ENCODE data around the gene PAPOLG. TPM values are rescaled to one million over a fixed set of nuclear protein-coding genes. Genes with fewer than 3 reads are reported as not detected.
"Not testable (repeated sequence)": the region's sequence is repeated elsewhere in the genome, so short reads cannot be mapped to it uniquely, and the experiment has no call there.

The PAPOLG gene
- total RNA-seq, 1 experiment from 2014 or later: 12.5 TPM

- no peak for DNase-seq (ENCODE audit: low read depth)
These were observed 65.7 kb downstream of the PAPOLG start for GRCh38 chr2:60821587-60822302.

DNA sequence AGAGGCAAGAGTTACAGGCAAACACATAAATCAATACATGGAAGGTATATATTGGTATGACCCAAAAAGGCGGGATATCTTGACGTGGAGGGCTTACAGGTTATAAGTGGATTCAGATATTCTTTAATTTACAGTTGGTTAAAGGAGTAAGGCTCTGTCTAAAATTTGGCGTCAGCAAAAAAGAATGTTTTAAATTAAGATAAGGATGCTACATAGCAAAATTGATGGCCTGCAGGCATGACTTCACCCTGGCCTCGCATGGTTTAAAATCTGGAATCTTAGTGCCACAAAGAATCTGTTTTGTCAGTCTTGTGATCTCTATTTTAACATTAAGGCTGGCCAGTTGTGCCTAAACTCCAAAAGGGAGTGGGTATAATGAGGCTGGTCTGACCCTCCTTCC lies 66.9 kb downstream of the PAPOLG start:
- no peak for DNase-seq (ENCODE audit: low read depth)

DNA sequence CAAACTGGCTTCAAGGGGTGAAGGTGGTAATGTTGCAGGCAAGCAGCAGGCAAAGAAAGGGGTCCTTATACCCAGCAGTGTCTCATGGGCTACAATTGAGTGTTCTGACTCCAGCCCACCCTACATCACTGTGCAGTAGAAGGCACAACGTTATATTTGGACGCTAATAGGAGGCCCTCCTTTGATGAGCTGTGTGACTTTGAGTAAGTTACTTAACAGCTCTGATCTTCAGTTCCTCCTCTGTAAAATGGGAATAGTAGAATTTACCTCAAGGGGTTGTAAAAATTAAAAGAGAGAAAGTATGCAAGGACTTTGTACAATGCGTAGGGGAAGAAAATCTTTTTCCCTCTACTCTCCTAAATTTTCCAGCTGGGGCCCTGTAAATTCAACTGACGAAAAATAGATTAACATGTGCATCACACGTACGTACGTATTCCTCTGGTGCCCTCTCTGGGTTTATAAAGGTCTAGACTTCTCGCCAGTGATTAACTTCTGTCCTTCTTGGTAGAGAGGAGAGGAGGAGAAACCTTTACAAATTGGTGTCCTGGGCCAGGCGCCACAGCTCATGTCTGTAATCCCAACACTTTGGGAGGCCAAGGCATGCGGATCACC lies 67.7 kb downstream of the PAPOLG start:
- no peak for DNase-seq (ENCODE audit: low read depth)

DNA sequence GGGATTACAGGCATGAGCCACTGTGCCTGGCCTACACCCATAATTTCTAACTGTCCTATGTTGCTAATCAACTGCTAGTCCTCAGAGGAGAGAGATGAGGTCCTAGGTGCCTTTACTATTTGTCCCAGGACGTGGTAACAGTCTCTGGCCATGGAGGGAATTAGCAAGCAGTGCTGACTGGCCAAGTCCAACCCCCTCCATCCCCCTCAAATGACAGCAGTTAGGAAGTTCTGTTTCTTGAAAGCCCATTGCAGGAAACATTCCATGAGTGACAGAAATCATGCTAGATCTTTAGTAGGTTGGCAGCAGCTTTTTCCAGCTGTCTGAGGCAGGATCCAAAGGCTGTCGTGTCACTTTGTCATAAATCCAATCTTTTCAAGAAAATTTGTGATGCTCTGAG lies 69.6 kb downstream of the PAPOLG start:
- no peak for DNase-seq (ENCODE audit: low read depth)

DNA sequence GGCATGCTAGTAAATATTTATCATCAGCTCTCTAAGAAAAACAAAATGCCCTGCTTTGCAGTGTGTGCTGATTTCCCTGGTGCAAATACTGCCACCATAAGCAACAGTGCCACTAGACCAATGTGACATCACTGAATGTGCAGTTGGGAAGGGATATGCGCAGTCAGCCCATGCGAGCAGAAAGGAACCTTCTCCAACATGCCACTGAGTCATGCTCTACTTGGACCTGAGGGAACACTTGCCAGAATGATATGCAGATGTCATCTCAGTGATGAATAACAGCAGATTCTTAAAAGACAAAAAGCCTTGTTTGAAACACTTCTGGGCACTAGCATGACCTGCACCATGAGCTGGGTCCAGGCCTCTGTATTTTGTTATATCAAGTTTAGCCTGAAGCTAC lies 70.0 kb downstream of the PAPOLG start:
- peak; percentile 10 for DNase-seq (ENCODE audit: low read depth)

DNA sequence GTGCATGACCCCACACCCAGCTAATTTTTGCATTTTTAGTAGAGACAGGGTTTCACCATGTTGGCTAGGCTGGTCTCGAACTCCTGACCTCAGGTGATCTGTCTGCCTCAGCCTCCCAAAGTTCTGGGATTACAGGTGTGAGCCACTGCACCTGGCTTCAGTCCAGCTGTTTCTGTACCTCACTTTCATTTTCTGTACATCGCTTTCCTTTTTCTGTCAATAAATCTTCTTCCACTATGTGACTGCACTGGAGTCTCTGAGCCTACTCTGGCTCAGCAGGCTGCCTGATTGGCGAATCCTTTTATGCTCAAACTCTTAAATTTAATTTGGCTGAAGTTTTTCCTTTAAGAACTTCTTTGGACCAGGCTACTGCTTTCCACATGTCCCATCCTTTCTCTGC lies 70.8 kb downstream of the PAPOLG start:
- not testable (repeated sequence) for DNase-seq (ENCODE audit: low read depth)

DNA sequence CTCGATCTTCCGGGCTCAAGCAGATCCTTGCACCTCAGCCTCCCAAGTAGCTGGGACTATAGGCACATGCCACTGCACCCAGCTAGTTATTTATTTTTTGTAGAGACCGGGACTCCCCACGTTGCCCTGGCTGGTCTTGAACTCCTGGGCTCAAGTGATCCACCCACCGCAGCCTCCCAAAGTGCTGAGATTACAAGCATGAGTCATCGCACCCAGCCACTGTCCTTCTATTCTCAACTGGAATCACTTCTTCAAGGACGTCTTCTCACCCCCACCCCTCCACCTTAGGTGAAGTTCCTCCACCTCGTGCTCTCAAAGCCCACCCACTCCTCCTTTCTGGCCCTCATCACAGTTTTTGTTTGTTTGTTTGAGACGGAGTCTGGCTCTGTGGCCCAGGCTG lies 71.3 kb downstream of the PAPOLG start:
- DNase-seq (ENCODE audit: low read depth): no peak

DNA sequence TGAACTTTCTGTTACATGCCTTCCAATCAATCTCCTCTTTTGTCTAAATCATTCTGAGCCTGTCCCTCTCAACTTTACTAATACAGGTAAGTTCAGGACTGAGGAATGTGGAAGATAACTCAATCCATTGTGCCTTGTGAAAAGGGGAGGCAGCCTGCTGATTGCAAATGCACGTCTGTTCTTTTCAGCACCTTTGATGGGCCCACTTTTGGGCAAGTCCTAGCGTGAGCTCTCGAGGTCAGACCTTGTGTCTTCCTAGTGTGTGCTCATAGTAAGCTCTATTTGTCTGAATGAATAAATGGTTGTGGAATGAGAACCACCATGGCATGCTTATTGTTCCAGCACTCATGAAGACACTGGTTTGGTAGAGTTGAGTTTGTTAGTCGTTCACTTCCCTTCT lies 74.9 kb downstream of the PAPOLG start:
- no peak for DNase-seq (ENCODE audit: low read depth)

DNA sequence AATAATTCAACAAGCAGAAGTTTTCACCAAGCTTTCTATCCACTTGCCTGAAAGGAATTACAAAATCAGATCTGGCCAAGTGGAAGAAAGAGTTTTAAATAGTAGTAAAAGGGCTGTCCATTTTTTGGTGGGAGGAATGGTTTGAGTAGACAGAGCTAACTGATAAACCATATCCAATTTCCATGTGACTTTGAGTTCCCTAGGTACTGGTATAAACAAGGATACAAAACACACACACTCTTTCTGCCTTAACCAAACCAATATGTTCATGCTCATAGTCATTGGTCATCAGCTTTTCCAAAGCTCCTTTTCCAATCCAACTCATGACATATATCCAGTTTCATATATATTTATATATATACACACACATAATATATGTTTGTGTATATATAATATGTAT lies 75.9 kb downstream of the PAPOLG start:
- no peak for DNase-seq (ENCODE audit: low read depth)

DNA sequence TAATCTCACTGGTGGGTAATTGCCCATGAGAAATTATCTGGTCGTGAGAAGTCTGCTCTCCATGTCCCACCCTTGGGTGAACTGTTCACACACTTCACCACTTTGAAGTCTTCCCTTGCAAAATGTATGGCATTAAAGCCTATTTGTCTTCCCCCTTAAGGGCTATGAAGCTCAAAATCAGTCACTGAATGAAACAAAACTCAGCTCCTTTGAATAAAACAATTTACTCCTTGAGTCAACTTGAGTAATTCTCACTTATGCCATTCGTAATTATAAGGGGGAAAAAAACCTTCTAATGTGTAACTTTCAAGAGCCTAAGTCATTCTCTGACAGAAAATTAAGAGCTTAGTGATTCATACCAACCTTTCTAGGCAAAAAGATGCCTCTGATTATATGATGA lies 76.6 kb downstream of the PAPOLG start:
- DNase-seq (ENCODE audit: low read depth): no peak

DNA sequence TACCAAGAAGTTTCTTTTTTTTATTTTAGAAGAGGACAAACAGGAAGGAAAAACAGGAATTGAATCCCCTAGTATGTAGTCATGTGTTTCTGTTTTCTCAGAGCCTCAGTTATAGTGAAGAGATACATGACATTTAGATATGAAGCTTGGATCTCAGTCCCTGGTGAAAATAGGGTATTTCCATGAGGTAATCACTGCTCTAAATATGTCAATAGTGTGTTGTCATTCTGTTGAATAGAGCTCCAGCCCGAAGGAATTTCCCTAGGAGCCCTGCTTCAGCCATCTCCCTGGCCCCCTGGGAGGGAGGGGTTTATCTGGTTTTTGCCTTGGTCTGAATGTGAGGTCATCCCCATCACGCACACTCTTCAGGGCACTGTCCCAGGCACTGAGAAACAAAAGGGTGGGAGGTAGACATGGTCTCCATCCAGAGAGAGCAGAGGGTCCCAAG lies 78.2 kb downstream of the PAPOLG start:
- no peak for DNase-seq (ENCODE audit: low read depth)

GRCh38 chr2:60836491-60836890 lies 80.4 kb downstream of the PAPOLG start:
- DNase-seq (ENCODE audit: low read depth): no peak

- DNase-seq (ENCODE audit: low read depth): no peak
These were observed 81.1 kb downstream of the PAPOLG start for GRCh38 chr2:60837123-60837522.

DNA sequence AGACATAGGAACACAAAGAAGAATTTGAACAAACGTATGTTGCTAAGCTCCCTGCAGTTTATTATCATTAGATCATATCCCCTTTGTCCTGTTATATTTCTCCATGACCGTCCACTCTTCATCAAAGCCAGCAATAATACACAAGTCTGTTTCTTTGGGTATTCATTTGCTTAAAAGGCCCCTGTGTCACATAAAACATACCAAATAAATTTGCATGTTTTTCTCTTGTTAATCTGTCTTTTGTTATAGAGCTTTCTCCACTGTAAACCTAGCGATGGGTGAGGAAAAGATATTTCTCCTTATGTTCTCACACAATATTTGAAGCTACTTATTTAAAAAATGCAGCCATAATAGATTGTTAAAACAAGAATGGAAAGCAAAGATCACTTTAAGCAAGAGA lies 82.4 kb downstream of the PAPOLG start:
- no peak for DNase-seq (ENCODE audit: low read depth)

DNA sequence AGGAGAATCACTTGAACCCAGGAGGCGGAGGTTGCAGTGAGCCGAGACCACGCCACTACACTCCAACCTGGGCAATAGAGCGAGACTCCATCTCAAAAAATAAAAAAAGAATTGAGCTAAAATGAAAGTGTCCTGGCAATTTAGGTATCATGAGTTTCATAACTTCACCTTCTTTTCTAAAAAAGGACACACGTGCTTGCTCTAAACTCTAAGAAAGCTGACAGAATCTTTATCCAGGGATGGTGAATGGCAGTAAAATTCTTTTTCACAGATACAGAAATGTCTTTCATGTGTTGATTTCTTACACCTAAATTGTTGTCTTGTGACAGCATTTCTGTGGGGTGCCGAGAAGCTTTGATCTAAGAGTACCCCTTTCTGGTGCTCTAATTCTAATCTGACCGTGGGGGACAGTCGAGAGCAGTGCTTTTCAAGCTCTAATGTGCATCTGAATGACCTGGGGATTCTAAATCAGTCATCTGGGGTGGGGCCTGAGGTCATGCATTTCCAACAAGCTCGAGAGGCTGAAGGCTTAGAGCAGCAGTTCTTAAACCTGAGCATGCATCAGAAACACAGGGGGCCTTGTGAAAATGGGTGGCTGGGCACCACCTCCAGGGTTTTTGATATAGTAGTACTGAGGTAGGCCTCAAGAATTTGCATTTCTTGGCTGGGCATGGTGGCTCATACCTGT lies 83.2 kb downstream of the PAPOLG start:
- no peak for DNase-seq (ENCODE audit: low read depth)

- no peak for DNase-seq (ENCODE audit: low read depth)
These were observed 84.8 kb downstream of the PAPOLG start for GRCh38 chr2:60840880-60841279.

- no peak for DNase-seq (ENCODE audit: low read depth)
These were observed 86.9 kb downstream of the PAPOLG start for GRCh38 chr2:60843006-60843405.

DNA sequence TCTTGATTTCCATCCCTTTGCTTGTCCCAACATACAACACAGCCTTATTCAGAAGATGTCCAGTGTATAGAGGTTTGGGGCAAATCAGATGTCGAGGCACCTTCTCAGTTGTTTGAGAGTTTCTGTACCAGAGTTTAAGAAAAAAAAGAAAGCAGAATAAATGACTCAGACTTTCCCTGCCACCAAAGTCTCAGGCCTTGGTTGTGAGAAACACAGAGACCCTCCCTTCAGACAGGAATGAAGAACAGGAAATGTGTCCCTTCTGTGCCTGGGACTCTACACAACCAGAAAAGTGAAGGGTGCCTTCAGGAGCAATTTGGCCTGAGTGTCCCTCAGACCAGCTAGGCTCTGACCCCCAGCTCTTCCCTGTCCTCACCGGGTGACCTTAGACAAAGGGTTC lies 88.0 kb downstream of the PAPOLG start:
- no peak for DNase-seq (ENCODE audit: low read depth)

GRCh38 chr2:60847854-60848253 lies 91.8 kb downstream of the PAPOLG start:
- DNase-seq (ENCODE audit: low read depth): no peak

Measured in LHCN-M2 (cell line).